HL-60/S4 (cell line): Measurements from ENCODE around the gene SNX6.
"Not testable (repeated sequence)": the region's sequence is repeated elsewhere in the genome, so short reads cannot be mapped to it uniquely, and the experiment has no call there.

Experiments used
- in situ Hi-C: fragments of 300-500 bp; cut with MboI; formaldehyde crosslinking; loops from 2 replicates; pipeline ENCODE4 v1.14.3; 2022; ENCODE audit warnings: low sequenced_read_pairs

The SNX6 gene

DNA sequence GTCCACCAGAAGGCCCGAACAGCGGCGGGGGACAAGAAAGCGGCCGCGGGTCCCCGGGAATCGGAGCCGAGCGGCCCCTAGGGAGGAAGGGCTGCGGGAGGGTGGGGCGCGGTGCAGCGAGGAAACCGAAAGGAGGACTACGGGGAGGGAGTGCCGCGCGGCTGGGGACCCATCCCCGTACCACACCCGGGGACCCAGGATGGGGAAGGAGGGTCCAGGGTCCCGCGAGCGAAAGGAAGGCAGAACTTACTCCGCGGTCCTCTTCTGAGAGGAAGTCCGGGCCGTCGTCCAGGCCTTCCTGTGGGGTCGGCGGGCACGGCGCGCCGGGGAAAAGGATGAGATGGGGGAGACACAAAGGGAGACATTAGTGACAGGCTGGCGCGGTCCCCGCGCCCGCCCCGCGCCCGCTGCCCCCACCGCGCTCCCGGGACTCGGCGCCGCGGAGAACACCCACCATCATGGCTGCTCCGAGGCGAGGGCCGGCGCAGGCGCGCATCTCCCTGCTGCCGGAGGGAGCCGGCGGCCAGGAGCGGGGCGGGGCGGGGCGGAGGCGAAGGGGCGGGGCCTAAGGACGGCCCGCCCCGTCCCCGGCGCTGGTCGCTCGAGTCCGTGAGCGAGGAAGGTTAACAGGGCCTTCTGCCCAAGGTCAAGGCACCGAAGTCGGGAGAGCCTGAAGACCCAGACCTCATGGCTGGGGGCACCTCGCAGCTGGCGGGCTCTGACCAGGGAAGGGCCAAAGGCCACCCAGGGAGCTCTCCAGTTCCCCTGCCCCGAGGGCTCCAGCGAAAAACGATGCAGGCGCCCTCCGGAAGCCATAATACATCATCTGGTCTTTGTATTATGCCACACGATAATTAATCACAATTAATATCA, at the start of gene SNX6:
Gene SNX6 (minus strand): TSS at position 492 of the 873 bp plus-strand sequence. CDS start 32 bp downstream, at position 460.
- in situ Hi-C loops, result no loop called here

DNA sequence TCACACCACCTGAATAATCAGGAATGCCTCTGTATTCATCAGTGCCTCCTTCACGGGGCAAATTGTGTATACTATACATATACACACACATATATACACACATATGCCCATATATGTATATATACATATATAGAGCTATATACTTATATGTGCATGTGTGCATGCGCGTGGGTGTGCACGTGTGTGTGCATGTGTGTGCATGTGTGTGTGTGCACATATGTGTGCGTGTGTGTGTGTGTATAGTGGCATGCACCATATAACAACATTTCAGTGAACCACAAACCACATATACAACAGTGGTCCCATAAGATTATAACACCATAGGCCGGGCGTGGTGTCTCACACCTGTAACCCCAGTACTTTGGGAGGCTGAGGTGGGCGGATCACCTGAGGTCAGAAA, 48.8 kb upstream of the SNX6 start:
- in situ Hi-C loops, result no loop called here

DNA sequence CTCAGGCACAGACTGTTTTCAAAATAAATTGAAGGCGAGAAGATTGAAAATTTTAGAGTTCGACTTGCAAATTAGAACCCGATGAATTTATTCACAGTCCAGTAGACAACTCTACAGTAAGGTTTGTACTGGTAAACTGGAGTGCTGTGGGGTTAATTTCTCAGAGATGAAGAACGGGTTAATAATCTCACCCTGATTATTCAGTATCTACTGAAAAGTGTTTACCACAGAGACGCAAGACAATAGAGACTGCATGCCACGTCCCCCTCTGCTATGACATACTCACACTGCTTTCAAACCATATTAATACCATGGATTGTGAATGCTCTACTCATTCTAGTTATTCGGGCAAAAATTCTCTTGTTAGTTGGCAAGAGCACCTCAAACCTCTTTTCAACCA, 48.4 kb upstream of the SNX6 start:
- in situ Hi-C loops, result no loop called here

DNA sequence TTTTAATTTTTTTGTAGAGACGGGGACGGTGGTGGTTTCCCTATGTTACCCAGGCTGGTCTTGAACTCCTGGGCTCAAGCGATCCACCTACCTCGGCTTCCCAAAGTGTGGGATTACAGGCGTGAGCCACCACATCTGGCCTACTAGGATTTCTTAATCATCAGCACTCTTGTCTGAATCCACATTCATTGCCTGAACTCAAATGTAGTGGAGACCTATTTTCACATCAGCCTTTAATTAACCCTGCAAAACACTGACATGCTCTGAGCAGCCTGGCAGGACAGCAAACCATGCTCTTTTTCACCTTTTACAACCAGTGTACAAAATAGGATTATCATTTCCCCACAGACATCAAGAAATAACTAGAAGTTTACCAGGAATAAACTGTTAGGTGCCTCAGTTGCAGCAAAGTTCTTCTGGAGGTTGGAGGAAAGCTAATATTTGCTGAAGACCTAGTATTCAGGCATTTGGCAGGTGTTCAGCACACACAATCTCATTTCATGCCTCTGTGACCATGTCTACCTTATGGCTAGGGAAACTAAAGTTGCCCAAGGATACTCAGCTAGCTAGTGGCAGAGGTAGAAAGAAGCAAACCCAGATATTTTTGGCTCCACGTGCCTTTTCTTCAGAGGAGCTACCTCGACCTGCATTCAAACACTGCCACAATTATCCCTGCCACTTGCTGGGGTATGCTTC, 46.7 kb upstream of the SNX6 start:
- in situ Hi-C loops, result no loop called here

DNA sequence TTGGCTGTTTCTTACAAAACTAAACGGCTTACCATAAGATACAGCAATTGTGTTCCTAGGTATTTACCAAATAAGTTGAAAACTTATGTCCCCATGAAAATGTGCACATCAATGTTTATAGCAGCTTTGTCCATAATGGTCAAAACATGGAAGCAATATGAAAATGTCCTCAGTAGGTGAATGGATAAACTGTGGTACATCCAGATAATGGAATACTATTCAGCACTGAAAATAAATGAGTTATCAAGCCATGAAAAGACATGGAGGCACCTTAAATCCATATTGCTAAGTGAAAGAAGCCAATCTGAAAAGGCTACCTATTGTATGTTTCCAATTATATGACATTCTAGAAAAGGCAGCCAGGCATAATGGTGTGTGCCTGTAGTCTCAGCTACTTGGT, 43.8 kb upstream of the SNX6 start:
- in situ Hi-C loops, result no loop called here

DNA sequence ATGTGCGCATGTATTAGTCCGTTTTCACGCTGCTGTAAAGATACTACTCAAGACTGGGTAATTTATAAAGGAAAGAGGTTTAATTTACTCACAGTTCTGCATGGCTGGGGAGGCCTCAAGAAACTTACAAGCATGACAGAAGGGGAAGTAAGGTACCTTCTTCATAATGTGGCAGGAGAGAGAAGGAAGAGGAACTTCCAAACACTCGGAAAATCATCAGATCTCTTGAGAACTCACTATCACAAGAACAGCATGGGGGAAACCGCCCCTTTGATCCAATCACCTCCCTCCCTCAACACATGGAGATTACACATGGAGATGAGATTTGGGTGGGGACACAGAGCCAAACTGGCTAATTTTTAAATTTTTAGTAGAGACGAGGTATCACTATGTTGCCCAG, 41.8 kb upstream of the SNX6 start:
- in situ Hi-C loops, result no loop called here

DNA sequence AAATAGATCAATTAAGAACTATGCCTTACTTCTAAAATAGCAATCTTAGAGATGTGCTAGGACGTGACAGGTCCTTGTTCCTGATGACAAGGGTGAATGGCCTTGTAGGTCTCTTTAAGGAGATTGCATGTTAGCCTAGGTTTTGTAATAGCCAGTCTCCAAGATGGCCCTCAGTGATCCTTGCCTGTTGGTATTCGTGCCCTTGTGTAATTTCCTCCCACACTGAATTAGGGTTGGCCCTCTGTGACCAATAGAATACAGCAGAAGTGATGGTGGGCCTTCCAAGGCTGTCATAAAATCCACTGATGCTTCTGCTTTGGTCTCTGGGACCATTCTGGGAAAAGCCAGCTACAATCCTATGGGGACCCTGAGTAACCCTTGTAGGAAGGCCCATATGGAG, 38.2 kb upstream of the SNX6 start:
- in situ Hi-C loops, result loop anchor here (10.0 kb wide), 1 partner anchor 747 kb away; no protein-coding TSS in a partner anchor

DNA sequence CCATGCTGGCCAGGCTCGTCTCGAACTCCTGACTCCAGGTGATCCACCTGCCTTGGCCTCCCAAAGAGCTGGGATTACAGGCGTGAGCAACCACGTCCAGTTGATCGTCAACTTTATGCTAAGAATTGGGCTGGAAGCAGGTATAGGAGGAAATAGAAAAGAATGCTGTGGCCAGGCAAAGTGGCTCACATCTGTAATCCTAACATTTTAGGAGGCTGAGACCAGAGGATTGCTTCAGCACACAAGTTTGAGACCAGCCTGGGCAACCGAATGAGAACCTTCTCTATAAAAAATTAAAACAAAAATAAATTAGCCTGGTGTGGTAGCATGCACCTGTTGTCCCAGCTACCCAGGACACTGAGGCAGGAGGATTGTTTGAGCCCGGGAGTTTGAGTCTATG, 37.1 kb upstream of the SNX6 start:
- in situ Hi-C loops, result loop anchor here (10.0 kb wide), 1 partner anchor 748 kb away; no protein-coding TSS in a partner anchor

DNA sequence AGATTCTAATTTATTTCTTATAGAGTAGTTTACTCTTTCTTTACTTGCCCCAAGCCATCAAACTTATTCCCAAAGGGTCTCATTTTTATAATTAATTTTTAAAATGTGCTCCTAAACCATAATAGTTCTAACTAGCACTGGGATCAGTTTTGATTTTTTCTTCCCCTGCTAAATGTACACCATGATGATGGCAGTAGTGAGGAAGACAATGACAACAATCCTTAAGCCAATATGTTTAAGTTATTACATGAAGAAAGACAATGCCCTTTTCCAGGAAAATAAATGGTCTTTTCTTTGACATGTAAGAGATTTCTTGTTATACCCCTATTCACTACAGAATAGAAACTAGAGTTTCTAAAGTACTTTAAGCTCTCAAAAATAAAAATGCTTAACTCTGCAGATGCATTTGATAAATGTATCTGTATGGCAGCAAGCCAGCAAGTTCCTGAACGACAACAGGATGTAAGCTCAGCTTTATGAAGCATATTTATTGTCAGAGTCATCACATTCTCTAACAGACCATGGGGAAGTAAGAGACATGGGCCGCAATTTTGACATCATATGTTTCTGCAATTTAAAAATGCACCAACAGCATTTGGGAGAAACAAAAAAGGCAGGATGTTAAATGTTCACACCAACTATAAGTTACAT, 36.0 kb upstream of the SNX6 start:
- in situ Hi-C loops, result loop anchor here (10.0 kb wide), 1 partner anchor 749 kb away; no protein-coding TSS in a partner anchor

DNA sequence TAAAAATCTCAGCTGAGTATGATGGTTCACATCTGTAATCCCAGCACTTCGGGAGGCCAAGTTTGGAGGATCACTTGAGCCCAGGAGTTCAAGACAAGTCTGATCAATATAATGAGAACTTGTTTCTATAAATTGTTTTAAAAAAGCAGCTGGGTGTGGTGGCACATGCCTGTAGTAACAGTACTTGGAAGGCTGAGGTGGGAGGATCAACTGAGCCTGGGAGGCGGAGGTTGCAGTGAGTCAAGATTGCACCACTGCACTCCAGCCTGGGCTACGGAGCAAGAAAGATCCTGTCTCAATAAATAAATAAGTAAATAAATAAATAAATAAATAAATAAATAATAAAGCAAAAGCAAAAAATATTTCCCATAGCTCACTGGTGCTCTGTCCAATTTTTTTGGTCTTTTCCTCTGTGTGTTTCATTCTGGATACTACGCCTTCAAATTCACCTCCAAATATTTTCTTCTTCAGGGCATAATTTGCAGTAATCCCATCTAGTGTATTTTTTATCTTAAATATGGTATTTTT, 32.7 kb upstream of the SNX6 start:
- in situ Hi-C loops, result loop anchor here (10.0 kb wide), 1 partner anchor 752 kb away; no protein-coding TSS in a partner anchor

DNA sequence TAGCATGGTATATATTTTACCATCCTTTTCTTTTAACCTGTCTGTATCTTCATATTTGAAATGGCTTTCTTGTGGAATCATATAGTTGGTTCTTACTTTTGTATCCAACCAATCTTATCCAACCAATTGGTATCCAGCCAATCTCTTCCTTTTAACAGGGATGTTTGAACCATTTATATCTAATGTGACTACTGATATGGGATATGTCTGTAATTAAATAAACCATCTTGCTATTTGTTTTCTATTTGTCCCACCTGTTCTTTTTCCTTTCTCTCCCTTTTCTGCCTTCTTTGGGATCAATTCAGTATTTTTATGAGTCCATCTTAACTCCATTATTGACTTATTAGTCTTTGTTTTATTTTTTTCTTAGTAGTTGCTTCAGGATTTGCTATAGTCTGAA, 30.8 kb upstream of the SNX6 start:
- in situ Hi-C loops, result loop anchor here (10.0 kb wide), 1 partner anchor 754 kb away; no protein-coding TSS in a partner anchor

DNA sequence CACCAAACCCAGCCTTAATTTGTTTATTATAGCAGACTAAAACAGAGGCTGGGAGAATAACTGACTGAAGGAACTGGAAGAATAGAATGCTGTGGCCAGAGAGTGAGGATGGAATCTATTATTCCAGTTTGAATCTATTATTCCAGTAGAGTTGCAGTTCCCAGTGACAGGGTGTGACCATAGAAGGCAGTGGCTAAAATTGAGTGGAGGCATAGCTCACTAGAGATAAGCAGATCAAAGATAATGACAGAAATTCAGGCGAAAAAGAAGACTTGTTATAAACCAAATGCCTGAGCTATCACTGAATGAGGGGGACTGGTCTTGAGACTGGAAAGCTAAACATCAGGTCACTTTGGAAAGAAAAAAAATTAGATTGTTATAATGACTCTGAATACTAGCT, 26.0 kb upstream of the SNX6 start:
- in situ Hi-C loops, result no loop called here

DNA sequence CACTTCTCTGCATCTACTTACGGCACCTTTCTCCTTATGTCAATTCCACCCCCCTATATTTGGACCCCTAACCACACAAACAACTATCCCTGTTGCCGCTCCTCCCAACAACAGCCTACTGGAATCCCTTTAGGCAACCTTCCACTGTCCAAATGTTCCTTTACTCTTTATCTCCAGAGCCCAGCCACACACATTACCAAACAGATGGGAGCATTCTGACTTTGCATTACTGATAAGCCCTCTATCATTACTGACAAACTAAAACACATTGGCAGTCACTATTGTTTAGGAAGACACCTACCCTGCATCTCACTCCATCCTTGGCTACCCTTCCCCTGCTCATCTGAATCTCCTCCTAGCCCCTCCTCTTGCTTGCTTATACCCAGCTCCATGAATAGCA, 23.1 kb upstream of the SNX6 start:
- in situ Hi-C loops, result not testable (repeated sequence)

DNA sequence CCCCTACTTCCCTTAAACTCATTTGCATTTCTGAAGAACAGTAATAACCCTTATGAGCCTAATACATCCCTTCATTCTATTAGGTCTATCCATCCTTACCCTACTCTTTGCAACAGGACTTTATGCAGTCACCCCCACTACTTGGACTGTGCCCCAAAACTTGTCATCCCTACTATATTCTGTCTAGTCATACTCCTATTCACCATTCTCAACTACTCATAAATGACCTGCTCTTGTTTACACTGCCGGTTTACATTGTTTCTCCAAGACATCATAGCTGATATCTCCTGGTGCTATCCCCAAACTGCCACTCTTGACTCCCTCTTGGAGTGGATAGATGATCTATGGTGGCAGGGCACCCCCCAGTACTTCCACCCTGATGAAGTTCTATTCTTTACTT, 22.4 kb upstream of the SNX6 start:
- in situ Hi-C loops, result not testable (repeated sequence)

DNA sequence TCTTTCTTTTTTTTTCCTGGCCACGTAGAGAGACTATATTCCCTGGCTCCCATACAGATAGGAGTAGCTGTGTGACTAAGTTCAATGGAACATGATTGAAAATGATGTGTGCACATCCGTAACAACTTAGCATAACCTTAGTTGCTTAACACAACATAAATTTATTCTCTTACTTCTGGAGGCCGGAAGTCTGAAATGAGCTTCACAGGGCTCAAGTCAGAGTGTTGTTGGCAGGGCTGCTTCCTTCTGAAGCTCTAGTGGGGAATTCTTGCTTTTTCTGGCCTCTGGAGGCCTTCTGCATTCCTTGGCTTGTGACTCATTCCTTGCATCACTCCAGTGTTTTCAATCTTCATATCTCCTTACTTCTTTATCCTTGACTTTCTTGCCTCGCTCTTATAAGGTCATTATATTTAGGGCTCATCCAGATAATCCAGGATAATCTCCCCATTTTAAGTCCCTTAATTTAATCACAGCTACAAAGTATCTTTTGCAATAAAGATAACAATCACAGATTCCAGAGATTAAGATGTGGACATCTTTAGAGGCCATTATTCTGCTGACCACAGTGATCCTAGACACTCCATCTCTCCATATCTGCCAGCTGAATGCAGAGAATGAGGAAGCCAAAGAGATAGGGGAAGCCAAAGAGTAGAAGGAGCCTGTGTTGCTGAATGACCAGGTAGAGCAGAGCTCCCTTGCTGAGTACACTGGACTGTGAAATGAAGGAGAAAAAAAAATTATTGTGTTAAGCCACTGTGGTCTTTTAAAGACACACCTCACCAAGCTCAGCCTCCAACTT, 21.0 kb upstream of the SNX6 start:
- in situ Hi-C loops, result no loop called here

DNA sequence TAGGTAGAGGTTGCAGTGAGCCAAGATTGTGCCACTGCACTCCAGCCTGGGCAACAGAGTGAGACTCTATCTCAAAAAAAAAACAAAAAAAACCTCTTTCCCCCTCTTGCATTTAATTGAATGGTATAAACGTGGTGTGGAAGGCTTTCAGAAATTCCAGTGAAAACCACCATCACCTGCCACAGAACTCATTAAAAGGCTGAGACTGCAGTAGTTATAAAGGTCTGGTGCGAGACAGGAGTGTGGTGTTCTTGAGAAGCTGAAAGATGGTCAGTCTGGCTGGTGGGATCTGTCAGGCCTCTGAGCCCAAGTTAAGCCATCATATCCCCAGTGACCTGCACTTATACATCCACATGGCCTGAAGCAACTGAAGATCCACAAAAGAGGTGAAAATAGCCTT, 20.1 kb upstream of the SNX6 start:
- in situ Hi-C loops, result not testable (repeated sequence)

DNA sequence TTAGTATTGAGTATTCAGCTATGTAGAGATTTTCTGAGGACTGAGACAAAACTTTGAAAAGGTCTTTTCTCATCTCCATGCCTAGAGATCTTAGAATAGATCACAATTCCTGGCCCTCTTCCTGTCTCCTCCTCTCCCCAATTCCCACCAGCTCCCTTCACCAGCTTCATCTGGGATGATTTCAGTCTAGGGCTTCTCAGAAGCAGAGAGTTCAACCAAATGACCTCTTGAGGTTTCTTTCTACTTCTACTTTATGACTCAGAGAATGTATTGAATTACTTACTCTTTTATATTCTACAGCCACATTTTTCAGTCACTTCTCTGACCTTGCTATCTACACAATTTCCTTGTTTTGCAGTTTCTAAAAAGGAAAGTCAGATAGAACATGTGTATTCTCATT, 19.4 kb upstream of the SNX6 start:
- in situ Hi-C loops, result no loop called here

DNA sequence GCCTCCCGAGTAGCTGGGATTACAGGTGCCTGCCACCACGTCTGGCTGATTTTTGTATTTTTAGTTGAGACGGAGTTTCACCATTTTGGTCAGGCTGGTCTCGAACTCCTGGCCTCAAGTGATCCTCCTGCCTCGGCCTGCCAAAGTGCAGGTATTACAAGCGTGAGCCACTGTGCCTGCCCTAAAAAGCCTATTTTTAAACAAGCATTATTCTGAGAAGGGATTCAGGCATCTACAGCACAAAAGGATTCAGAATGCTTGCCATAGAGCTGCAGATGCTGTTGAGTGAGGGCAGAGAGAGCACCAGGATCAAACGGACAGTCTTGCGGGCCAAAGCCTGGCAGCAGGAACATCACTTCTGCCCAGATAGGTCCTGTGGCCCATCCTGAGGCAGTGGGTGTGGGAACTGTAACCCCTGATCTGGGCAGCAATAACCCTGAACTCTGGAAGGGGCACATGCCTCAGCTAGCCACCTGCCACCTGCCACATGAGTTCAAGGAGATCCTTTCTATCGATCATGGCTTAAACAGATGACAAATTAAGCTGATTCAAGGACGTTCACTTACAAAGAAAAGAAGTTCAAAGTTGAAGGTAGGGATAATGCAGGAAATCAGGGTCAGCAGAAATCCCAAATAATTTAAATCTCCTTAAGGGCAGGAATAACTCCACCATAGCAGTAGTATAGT, 16.8 kb upstream of the SNX6 start:
- in situ Hi-C loops, result no loop called here

DNA sequence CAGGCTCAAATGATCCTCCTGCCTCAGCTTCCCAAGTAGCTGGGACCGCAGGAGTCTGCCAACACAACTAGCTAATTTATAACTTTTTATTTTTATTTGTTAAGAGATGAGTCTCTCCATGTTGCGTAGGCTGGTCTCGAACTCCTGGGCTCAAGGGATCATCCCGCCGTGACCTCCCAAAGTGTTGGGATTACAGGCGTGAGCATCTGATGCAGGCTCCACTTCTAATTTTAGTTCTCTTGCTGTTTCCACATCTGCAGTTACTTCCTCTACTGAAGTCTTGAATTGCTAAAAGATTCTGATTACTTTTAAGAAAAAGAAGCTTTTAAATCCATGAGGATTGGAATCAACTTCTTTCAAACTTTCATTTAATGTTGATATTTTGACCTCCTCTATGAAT, 13.4 kb upstream of the SNX6 start:
- in situ Hi-C loops, result no loop called here

DNA sequence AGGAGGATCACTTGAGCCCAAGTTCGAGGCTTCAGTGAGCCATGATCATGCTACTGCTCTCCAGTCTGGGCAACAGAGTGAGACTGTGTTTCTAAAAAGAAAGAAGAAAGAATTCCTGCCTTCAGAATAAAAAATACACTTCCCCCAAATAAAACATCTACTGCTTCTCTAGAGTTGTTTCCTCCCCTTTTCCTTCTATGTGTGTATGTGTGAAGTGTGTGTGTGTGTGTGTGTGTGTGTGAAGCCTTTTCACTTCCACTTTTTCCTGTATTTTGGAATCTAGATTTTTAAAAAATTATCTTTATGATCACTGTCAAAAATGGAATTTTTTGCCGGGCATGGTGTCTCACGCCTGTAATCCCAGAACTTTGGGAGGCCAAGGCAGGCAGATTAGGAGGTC, 12.6 kb upstream of the SNX6 start:
- in situ Hi-C loops, result no loop called here
